IPS-18a (cell line): ENCODE results near the gene CXorf58.

Experiments used
- H3K27ac ChIP-seq: one replicate; pipeline ENCODE4 v1.5.1; 2013; ENCODE audit warnings: low read length
- H3K27me3 ChIP-seq: one replicate; pipeline ENCODE4 v1.6.1; 2013; ENCODE audit warnings: mild to moderate bottlenecking, low read length; ENCODE audit not compliant: control insufficient read depth, insufficient read depth
- H3K36me3 ChIP-seq: one replicate; pipeline ENCODE4 v1.6.1; 2013; ENCODE audit warnings: low read depth, low read length; ENCODE audit not compliant: control insufficient read depth
- H3K4me1 ChIP-seq: one replicate; pipeline ENCODE4 v1.6.1; 2013; ENCODE audit warnings: low read depth, low read length; ENCODE audit not compliant: control insufficient read depth
- H3K4me3 ChIP-seq: one replicate; pipeline ENCODE4 v1.5.1; 2013; ENCODE audit warnings: low read length
- H3K9ac ChIP-seq: one replicate; pipeline ENCODE4 v1.6.1; 2013; ENCODE audit warnings: mild to moderate bottlenecking, low read length, moderate library complexity
- H3K9me3 ChIP-seq: one replicate; pipeline ENCODE4 v1.6.1; 2013; ENCODE audit warnings: low read depth, low read length; ENCODE audit not compliant: control insufficient read depth

Gene CXorf58

GRCh38 chrX:23936180-23936579 is 28.4 kb downstream of the CXorf58 start:
- Histone ChIP-seq H3K9ac (no peak overlapping the region), H3K4me3 (no peak overlapping the region), H3K4me1 (peaks cover 4% of the 10 kb centered on the region), H3K27ac (no peak overlapping the region), H3K36me3 (no peaks in the 10 kb centered on the region), H3K9me3 (no peaks in the 10 kb centered on the region), H3K27me3 (no peaks in the 10 kb centered on the region)

DNA sequence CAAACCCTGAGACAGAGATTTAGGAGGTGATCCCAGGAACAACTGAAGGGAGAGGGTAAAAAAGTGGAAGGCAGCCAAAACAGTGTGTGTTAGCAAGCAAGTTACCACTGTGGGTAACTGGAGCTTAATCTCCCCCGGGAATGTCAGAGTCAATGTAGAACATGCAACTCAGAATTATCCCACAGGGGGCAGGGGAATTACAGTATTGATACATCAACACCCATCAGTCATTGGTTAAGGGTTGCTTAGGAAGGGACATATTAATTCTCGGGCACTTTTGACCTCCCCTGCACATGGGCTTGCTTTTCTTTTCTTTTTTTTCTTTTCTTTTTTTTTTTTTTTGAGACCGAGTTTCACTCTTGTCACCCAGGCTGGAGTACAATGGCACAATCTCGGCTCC is 29.3 kb downstream of the CXorf58 start:
- no peak overlapping the region for H3K27ac ChIP-seq

GRCh38 chrX:23938690-23939089 is 30.9 kb downstream of the CXorf58 start:
- no peak overlapping the region for H3K9ac ChIP-seq
- no peaks in the 10 kb centered on the region for H3K27me3 ChIP-seq
- no peaks in the 10 kb centered on the region for H3K36me3 ChIP-seq
- H3K4me3 ChIP-seq, result no peak overlapping the region
- no peak overlapping the region for H3K27ac ChIP-seq
- H3K4me1 ChIP-seq, result peaks cover 4% of the 10 kb centered on the region
- no peaks in the 10 kb centered on the region for H3K9me3 ChIP-seq

More for the DNA sequence above, 29.3 kb downstream of the CXorf58 start:
- Histone ChIP-seq H3K9ac (no peak overlapping the region), H3K9me3 (no peaks in the 10 kb centered on the region), H3K4me3 (no peak overlapping the region), H3K36me3 (no peaks in the 10 kb centered on the region), H3K27me3 (no peaks in the 10 kb centered on the region), H3K4me1 (peaks cover 4% of the 10 kb centered on the region)

DNA sequence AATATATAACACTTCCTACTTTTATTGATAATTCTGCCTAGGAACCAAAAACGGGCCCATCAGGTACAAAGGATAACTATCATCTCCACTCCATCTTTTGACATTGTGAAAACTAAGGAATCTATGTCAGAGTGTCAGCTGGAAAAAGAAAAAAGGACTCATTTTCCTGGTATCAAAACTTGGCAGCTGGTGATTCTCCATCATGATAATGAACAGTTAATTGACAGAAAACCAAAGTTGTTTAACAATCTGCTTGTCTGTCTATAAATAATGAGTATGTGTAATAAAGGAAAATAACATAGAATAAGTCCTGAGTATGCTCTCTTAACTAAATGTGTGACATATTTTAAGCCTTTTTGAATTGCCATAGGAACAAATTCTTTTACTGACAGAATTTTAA is 31.4 kb downstream of the CXorf58 start:
- Histone ChIP-seq H3K27ac (no peak overlapping the region), H3K4me1 (peaks cover 4% of the 10 kb centered on the region), H3K4me3 (no peak overlapping the region), H3K27me3 (no peaks in the 10 kb centered on the region), H3K36me3 (no peaks in the 10 kb centered on the region), H3K9ac (no peak overlapping the region), H3K9me3 (no peaks in the 10 kb centered on the region)

GRCh38 chrX:23944234-23944633 is 36.4 kb downstream of the CXorf58 start:
- Histone ChIP-seq H3K4me3 (no peak overlapping the region), H3K9me3 (no peaks in the 10 kb centered on the region), H3K9ac (no peak overlapping the region), H3K36me3 (no peaks in the 10 kb centered on the region), H3K27ac (no peak overlapping the region), H3K27me3 (no peaks in the 10 kb centered on the region), H3K4me1 (peaks cover 5% of the 10 kb centered on the region)

GRCh38 chrX:23945206-23945605 is 37.4 kb downstream of the CXorf58 start:
- Histone ChIP-seq H3K27ac (no peak overlapping the region), H3K36me3 (no peaks in the 10 kb centered on the region), H3K9me3 (no peaks in the 10 kb centered on the region), H3K27me3 (no peaks in the 10 kb centered on the region), H3K4me1 (peaks cover 5% of the 10 kb centered on the region), H3K4me3 (no peak overlapping the region), H3K9ac (no peak overlapping the region)

DNA sequence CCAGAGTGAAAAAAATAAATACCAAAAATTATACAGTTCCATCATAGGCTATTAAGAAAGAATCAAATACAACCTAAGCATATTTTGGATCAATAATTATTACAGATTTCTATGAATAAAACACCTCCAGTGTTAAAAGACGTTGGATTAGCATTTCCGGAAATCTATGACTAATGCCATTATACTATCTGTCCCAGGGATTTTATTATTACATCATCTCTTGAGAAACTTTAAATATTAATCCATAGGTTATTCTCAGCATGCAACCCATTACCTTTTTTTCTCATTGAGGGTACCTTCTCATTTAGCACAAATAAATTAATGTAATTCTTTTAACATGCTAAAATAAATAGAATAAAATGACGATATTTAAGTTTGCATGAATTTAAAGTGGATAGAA is 44.6 kb downstream of the CXorf58 start:
- peaks cover 25% of the 10 kb centered on the region for H3K4me1 ChIP-seq
- no peaks in the 10 kb centered on the region for H3K27me3 ChIP-seq
- no peaks in the 10 kb centered on the region for H3K36me3 ChIP-seq
- peak overlapping the region; percentile 36 for H3K4me3 ChIP-seq
- H3K9me3 ChIP-seq, result no peaks in the 10 kb centered on the region
- H3K9ac ChIP-seq, result peak overlapping the region; percentile 4
- H3K27ac ChIP-seq, result peak overlapping the region; percentile 45

DNA sequence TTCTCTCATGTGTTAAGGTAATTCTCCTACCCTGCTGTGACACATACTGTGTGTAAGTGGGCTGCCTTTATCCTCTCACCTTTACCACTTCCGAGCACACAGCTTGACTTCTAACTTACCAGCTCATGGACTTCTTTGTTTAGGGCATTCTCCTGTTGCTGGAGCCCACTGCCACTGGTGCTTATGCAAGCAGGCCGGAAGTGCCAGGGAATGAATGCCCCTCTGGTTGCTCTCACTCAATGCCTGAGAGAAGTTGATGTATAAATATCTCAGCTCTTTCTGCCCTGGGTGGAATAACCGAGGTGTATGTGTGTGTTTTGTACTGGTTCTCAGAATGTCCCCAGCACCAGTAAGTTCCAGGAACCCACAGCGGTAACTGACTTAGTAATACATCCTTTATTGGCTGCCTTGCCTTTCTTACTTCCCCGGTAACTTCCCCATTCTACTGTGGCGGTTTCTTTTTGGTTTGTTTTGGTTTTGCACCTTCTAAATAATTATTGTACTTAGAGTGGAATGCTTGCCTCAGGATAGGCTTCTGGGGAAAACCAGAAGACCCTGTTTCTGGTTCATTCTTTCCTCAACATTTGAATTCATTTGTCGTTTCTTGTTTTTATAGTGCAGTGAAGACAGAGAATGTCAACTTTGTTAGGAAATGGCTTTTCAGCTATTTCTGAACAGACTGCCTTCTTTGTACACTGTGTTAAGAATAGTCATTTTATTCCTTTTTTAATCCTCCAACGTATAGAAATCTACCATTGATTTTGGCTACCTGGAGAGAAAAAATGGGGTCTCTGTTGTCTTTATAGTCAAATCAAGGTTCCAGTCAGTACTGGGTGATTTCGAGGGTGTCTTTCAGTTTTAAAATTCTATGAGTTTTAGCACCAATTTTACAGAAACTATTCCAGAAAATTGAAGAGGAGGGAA is 45.4 kb downstream of the CXorf58 start:
- no peaks in the 10 kb centered on the region for H3K36me3 ChIP-seq
- peaks cover 25% of the 10 kb centered on the region for H3K4me1 ChIP-seq
- H3K9me3 ChIP-seq, result no peaks in the 10 kb centered on the region
- H3K27ac ChIP-seq, result peak overlapping the region; percentile 70
- peak overlapping the region; percentile 4 for H3K9ac ChIP-seq
- no peaks in the 10 kb centered on the region for H3K27me3 ChIP-seq
- H3K4me3 ChIP-seq, result peak overlapping the region; percentile 36

GRCh38 chrX:23953908-23954269 is 46.1 kb downstream of the CXorf58 start:
- H3K27me3 ChIP-seq, result no peaks in the 10 kb centered on the region
- H3K9me3 ChIP-seq, result no peaks in the 10 kb centered on the region
- no peaks in the 10 kb centered on the region for H3K36me3 ChIP-seq
- peaks cover 25% of the 10 kb centered on the region for H3K4me1 ChIP-seq
- no peak overlapping the region for H3K9ac ChIP-seq
- no peak overlapping the region for H3K4me3 ChIP-seq
- no peak overlapping the region for H3K27ac ChIP-seq

DNA sequence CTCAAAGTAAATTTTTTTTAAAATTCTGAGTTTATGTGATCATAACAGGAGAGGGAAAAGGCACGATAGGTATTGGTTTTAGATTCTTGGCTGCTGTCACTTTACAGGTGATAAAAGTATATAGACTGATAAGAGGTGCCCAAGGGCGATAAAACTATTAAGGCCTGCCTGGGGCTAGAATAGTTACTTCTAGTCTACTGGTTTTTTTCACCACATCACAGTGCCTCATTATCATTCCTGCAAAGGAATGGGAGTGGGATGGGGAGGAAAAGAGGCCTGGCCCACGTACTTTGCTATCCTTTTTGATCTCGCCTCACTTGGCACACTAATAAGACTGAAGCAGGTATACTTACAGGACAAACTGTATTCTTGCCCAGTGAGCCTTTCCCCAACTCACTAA is 46.6 kb downstream of the CXorf58 start:
- Histone ChIP-seq H3K27me3 (no peaks in the 10 kb centered on the region), H3K4me3 (no peak overlapping the region), H3K9ac (no peak overlapping the region), H3K36me3 (no peaks in the 10 kb centered on the region), H3K27ac (no peak overlapping the region), H3K4me1 (peaks cover 25% of the 10 kb centered on the region), H3K9me3 (no peaks in the 10 kb centered on the region)

DNA sequence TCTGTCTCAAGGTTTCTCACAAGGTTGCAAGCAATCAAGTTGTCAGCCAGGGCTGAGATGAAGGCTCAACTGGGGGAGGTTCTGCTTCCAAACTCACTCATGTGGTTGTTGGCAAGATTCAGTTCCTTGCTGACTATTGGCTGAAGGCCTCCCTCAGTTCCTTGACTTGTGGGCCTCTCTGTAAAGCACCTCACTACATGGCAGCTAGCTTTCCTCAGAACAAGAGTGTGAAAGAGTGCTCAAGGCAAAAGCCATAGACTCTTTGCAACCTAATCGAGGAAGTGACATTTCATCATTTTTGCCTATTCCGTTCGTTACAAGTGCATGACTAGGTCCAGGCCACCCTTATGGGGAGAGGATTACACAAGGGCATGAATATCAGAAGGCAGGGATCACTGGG is 52.0 kb downstream of the CXorf58 start:
- Histone ChIP-seq H3K9ac (no peak overlapping the region), H3K4me1 (peaks cover 8% of the 10 kb centered on the region), H3K9me3 (no peaks in the 10 kb centered on the region), H3K27me3 (no peaks in the 10 kb centered on the region), H3K36me3 (no peaks in the 10 kb centered on the region), H3K4me3 (no peak overlapping the region), H3K27ac (no peak overlapping the region)

- peaks cover 8% of the 10 kb centered on the region for H3K4me1 ChIP-seq
- no peaks in the 10 kb centered on the region for H3K9me3 ChIP-seq
- H3K27me3 ChIP-seq, result no peaks in the 10 kb centered on the region
- no peak overlapping the region for H3K9ac ChIP-seq
- no peak overlapping the region for H3K27ac ChIP-seq
- no peaks in the 10 kb centered on the region for H3K36me3 ChIP-seq
- H3K4me3 ChIP-seq, result no peak overlapping the region
These were observed 56.4 kb downstream of the CXorf58 start for GRCh38 chrX:23964191-23964590.
